HG02840 (cell line): Measurements from ENCODE around the gene FXYD6.
"Not testable (repeated sequence)": the region's sequence is repeated elsewhere in the genome, so short reads cannot be mapped to it uniquely, and the experiment has no call there.

Source experiments
- ATAC-seq: cut with Tn5 transposase; IDR thresholded peaks from one replicate; pipeline ENCODE4 v1.9.1; 2021; ENCODE audit warnings: mild to moderate bottlenecking, moderate library complexity, moderate number of reproducible peaks; ENCODE audit not compliant: unreplicated experiment, low FRiP score

Gene FXYD6

GRCh38 chr11:117876341-117877119, at the start of gene FXYD6:
Gene FXYD6 (minus strand): TSS chr11:117876658. CDS start chr11:117842776, 33,882 bp downstream.
- no peak for ATAC-seq

GRCh38 chr11:117926166-117926565, 49.7 kb upstream of the FXYD6 start:
- not testable (repeated sequence) for ATAC-seq

DNA sequence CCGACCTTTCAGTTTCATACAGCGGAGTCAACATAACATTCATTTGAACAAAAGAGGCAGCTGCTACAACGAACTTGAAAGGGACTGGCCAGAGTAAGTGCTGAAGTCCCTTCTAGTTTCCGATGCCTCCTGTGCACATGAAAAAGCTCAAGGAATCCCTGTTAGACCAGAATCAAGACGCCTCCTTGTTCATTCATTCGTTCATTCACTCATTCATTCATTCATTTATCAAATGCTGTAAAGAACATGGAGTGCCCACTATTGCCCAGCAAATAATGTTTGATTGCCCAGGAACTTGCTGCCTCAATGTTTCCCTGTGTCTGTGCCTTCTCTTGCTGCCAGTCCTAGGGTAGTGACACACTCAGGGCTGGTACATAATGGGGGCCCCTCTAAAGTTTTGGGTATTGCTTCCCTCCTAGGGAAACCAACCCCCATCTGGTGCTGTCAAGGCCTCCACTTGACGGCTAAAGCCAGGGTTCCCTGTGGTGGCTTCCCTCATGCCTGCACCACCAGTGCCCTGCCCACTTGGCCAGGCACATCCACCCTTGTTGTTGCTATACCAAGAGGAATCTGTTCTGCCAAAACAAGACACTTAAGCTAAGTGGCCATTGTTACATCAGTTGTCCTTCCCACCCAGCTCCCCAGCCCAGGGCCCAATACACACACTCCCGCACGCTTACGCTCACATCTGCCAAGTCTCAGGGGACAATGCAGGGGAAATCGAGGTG, 48.9 kb upstream of the FXYD6 start:
- no peak for ATAC-seq

DNA sequence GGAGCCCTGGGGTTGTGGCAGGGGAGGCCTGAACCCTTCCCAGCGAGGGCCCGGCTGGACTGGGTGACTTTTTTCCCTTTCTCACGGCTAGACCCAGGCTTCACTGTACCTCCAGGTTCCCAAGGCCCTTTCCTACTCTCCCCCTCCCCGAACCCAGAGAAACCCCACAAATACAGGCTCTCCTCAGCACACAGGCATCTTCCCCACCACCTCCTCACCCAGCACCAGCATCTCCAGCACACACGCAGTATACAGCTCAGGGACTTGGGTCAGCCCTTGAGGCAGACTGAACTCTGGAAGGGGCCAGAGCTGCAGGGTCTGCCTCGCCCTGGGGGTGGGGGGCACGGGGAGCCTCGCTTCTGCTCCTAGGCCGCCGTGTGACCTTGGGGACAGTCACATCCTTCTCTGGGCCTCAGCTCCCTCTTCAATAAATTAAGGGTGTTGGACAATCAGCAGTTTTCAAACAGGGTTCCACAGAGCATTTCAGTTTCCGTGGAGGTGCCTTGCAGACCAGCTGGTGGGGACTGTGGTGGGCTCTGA, 48.2 kb upstream of the FXYD6 start:
- no peak for ATAC-seq

DNA sequence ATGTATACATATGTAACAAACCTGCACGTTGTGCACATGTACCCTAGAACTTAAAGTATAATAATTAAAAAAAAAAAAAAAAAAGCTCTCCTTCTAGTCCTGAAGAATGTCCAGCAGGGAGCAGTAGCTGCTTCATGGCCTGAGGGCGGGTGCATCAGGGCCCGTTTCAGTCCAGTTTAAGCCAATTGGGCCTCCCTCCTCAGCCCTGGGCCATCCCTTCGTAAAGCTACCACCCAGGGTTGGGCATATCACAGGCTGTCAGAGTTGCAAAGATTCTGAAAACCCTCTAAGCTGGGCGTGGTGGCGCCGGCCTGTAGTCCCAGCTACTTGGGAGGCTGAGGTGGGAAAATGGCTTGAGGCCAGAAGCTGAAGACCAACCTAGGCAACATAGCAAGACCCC, 47.3 kb upstream of the FXYD6 start:
- no peak for ATAC-seq

GRCh38 chr11:117923275-117923674, 46.8 kb upstream of the FXYD6 start:
- no peak for ATAC-seq

- no peak for ATAC-seq
These were observed 45.4 kb upstream of the FXYD6 start for GRCh38 chr11:117921893-117922292.

DNA sequence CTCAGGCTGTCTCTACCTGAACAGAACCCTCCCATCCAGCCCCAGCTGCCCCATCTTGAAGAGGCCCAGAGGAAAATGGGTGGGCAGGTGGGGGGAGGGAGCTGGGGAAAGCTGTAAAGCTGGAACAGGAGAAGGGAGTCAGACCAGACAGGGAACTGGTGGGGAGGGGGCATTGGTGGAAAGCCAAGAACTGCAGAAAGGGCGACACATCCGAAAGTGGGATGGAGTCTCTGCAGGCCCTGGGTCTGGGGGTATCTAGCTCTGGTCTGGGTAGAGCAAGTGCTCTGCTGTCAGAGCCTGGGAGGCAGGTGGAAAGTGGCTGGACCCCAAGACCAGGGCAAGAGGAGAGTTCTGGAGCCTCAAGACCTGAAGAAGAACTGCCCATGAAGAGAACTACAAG, 45.0 kb upstream of the FXYD6 start:
- ATAC-seq = no peak

DNA sequence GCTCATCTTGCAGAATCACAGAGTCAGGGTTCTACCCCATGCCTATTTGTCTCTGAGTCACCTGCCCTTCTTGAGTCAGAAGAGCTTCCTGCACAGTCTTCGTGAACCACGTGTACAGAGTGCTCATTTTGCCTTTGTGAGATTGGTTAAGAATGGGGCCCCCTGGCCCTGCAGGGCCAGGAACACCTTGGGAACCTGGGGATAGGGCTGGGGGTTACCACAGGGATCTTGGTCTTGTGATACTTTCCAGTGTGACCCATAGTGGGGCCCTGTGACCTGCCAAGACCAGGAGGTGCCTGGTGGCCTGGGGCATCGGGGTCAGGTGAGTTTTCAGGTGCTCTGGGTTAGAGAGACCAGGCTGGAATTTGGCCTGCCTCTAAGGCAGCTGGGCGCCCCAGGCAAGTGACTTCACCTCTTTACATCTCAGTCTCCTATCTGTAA, 43.3 kb upstream of the FXYD6 start:
- no peak for ATAC-seq

DNA sequence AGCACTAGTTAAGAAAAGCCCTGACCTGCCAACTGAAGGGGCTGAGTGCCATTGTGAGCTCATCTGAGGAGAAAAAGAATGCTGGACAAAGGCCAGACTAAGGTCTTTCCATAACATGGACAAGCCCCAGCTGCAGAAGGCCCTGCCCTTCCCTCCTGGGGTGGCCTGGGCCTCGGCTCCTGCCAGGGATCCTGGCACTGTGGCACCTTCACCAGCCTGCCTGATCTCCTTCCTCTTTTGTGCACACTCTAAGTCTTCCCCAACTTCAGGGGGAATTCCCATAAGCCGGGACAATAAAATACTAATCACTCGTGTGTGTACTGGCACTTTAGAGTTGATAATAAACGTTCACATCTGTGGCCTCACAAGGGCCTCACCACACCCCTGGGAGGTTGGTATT, 42.9 kb upstream of the FXYD6 start:
- ATAC-seq = no peak

DNA sequence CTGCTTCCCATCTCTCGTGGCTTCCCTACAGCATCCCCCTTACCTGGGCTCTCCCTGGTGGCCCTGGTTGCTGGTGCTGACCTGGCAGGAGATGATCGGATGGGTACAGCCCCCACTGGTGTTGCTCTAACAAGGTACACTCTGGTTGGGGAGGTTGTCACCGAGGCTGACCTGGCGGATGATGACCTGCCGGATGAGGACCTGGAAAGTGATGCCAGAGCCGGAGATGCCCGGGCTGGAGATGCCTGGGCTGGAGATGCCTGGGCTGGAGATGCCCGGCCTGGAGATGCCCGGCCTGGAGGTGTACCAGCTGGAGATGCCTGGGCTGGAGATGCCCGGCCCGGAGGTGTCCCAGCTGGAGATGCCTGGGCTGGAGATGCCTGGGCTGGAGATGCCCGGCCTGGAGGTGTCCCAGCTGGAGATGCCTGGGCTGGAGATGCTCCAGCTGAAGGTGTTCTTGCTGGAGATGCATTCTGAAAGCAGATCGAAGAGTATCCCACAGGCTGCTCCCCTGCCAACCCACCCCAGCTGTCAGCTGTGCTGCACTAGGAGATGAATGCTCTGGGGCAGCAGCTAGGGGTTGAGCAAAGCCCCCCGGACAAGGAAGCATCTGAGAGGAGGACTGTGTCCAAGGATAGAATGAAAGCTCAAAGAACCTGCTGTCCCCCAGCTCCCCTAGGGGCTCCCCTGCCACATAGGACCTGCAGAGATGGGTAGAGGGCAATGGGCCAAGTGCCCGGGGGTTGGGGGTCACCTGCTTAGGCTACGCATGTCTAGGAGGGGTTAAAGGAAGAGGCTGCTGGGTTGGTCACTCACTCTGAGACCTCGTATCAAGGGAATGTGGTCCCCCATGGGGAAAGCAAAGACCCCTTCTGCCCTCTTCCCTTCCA, 42.2 kb upstream of the FXYD6 start:
- no peak for ATAC-seq

DNA sequence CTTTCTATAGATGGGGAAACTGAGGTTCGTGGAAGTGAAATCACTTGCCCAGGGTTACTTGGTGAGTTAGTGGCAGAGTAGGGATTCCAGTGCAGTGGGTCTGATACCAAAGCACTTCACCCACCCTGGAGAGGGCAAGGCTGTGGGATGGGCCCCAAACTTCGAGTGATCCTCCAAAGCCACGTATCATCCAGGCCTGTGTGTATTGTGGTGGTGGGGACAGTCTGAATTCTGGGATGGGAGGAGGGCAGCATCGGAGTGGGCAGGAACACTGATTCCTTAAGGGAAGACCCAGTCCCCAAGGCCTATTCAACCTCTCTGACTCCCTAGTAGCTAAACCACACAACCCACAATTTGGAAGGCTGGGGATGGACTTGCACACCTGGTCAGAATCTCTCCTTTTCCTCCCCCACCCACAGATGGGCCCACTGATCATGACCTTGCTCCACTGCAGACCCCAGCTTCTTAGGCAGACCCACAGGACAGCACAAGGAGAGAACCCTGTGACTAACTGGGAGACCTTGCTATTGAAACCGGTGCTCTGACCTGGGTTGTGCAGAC, 41.2 kb upstream of the FXYD6 start:
- no peak for ATAC-seq

- no peak for ATAC-seq
These were observed 40.5 kb upstream of the FXYD6 start for GRCh38 chr11:117916956-117917355.

- ATAC-seq = no peak
These were observed 39.3 kb upstream of the FXYD6 start for GRCh38 chr11:117915672-117916235.

DNA sequence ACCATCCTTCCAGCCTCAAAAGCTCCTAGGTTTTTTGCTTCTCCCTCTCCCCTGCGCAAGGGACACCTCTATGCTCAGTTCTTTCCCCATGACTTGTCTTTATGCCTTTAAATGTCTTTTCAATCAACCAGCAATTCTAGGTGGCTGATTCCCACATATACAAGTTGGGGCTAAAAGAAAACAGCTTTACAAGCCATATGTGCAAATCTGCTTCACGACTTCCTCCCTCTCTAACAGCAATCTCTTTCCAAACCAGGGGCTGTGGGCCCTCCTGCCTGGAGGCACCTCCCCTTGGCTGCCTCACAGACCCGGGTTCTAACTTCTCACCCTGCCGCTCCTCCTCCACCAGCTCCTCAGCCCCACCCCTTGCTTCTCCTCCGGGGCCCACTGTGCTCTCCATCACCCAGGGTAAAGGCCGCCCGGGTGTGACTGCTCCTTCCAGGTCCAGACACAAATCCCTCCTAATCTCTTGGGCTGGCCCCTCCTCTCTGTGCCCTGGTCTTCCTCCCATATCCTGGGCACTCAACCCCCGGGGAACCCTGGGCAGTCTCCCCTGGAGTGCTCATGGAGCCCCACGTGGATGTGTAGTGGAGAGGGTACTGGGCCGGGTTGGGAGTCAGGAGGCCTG, 38.6 kb upstream of the FXYD6 start:
- ATAC-seq = no peak

DNA sequence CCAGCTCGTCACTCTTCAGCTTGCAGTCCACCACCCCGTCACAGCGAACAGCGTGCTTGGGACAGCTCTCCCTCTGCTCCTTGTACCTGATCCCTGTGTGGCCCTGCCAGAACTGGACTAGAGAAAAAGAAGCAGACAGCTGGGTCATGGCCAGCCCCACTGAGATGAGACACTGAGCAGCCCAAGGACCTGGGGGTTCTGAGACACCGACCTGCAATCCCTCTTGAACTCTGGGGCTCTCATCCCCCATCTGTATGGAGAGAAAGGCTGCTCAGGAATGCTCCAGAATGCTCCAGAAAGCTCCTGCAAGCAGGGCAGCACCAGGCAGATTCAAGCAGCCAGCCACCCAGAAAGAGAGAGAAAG, 37.9 kb upstream of the FXYD6 start:
- no peak for ATAC-seq

DNA sequence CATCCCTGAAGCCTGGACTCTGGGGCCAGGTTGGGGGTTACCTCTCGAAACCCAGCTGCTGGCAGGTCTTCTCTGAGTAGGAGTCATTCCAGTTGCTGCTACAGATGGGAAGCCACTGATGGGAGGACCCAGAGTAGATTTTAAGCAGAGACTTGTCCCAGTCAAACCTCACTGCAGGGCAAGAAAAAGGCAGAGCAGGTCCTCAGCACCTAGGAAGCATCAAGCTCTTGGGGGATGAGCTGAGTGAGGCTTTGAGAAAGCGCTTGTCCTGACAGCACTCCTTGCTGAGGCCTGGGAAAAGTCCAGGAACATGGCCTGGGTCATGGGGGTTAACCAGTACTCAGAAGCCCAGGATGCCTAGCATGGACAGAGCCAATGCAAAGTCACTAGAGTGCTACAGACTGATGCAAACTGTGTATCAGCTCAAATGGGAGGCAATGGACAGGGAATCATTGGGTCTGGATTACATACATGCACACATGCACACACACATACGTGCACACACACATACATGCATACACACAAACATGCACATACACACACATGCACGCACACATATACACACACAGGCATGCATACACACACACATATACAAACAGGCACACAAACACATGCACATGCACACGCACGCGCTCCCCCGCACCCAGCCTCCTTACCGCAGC, 37.4 kb upstream of the FXYD6 start:
- ATAC-seq = no peak

- no peak for ATAC-seq
These were observed 36.0 kb upstream of the FXYD6 start for GRCh38 chr11:117912497-117912896.

DNA sequence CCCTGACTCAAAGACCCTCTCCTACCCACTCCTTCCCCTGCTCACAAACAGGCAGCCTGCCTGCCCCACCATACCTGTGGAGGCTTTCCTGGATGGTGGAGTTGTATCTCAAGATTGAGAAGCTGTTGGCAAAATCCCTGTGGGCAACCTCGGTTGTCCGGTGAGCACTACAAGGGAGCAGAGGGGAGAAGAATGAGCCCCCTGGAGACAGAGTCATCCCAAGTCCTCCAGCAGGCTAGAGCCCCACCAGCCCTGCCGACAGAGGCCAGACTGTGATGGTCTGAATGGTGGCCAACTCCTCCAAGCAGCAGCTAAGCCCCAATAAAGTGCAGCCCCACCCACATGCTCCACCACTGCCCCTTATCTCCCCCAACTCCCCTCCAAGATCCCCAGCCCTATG, 35.2 kb upstream of the FXYD6 start:
- ATAC-seq = no peak
